Measurements from ENCODE around the gene MYO15B.
A peak's percentile ranks its signal among the peaks of the same experiment; 100 is the strongest.

Gene MYO15B

DNA sequence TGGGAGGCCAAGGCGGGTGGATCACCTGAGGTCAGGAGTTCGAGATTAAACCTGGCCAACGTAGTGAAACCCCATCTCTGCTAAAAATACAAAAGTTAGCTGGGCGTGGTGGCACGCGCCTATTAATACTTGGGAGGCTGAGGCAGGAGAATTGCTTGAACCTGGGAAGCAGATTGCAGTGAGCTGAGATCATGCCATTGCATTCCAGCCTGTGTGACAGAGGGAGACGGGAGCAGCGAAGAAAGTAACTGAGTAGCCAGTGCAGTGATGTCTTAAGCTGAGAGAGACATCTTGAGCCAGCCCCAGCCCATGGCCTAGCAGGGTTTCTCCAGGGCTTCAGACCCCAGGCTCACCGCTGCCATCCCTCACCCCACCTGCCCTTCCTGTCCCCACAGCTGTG, 35.8 kb downstream of the MYO15B start:
- TF ChIP-seq, protein P1, sequence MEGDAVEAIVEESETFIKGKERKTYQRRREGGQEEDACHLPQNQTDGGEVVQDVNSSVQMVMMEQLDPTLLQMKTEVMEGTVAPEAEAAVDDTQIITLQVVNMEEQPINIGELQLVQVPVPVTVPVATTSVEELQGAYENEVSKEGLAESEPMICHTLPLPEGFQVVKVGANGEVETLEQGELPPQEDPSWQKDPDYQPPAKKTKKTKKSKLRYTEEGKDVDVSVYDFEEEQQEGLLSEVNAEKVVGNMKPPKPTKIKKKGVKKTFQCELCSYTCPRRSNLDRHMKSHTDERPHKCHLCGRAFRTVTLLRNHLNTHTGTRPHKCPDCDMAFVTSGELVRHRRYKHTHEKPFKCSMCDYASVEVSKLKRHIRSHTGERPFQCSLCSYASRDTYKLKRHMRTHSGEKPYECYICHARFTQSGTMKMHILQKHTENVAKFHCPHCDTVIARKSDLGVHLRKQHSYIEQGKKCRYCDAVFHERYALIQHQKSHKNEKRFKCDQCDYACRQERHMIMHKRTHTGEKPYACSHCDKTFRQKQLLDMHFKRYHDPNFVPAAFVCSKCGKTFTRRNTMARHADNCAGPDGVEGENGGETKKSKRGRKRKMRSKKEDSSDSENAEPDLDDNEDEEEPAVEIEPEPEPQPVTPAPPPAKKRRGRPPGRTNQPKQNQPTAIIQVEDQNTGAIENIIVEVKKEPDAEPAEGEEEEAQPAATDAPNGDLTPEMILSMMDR (IDR thresholded peaks at IDR 0.05; ENCODE audit: low read depth, low read length, missing control alignments) = no peak
- Histone ChIP-seq H3K4me3 (ENCODE audit: low read depth, low read length) (no peak overlapping the region), H3K27me3 (replicated peaks) (no peaks in the 10 kb centered on the region), H3K36me3 (replicated peaks) (no peaks in the 10 kb centered on the region), H3K27ac (no peak overlapping the region)
- in situ Hi-C loops (cut with HindIII; ENCODE audit: low pct_ligation_motif_present, low sequenced_read_pairs) = no loop called here
- peak; percentile 14 for DNase-seq

DNA sequence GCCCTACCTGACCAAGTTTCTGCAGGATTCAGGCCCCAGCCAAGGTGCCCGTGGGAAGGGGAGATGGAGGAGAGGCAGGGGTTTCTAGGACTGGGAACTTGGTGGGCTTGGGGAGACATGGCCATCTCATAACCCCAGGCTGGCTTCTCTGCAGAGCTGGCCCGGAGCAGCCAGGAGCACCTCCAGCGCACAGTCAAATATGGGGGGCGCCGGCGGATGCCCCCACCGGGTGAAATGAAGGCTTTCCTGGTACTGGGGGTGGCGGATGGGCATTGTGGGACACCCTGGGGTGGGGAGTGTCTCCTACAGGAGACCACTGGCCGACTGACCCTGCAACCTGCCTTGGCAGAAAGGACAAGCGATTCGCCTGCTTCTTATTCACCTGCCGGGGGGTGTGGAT, 36.4 kb downstream of the MYO15B start:
- no peak overlapping the region for H3K4me3 ChIP-seq (ENCODE audit: low read depth, low read length)
- in situ Hi-C loops (cut with HindIII; ENCODE audit: low pct_ligation_motif_present, low sequenced_read_pairs) = no loop called here
- no peaks in the 10 kb centered on the region for H3K27me3 ChIP-seq (replicated peaks)
- no peak overlapping the region for H3K27ac ChIP-seq
- no peak for DNase-seq
- no peaks in the 10 kb centered on the region for H3K36me3 ChIP-seq (replicated peaks)
- TF ChIP-seq, protein P1 (IDR thresholded peaks at IDR 0.05; ENCODE audit: low read depth, low read length, missing control alignments) = no peak

DNA sequence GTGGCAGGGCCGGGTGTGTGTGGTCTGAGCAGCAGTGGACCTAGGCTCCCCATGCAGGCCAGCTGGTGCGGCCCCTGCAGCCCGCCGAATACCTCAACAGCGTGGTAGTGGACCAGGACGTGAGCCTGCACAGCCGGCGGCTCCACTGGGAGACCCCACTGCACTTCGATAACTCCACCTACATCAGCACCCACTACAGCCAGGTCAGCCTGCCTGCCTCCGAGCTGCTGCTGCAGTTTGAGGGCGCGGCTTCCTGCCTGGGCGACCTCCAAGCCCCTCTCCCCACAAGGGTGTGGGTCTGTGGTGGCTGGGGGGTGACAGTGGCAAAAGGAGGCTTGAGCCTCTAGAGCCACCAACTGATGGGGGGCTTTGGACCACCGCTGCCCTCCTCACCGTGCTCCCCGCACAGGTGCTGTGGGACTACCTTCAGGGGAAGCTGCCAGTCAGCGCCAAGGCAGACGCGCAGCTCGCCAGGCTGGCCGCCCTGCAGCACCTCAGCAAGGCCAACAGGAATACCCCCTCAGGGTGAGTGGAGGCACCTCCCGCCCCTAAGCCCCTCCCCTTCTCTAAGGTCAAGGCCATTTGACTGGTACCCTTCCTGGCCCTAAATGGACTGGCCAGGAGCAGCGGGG, 37.2 kb downstream of the MYO15B start:
- in situ Hi-C loops (cut with HindIII; ENCODE audit: low pct_ligation_motif_present, low sequenced_read_pairs) = no loop called here
- no peak overlapping the region for H3K4me3 ChIP-seq (ENCODE audit: low read depth, low read length)
- TF ChIP-seq, protein P1 (IDR thresholded peaks at IDR 0.05; ENCODE audit: low read depth, low read length, missing control alignments) = no peak
- DNase-seq = no peak
- H3K27ac ChIP-seq = no peak overlapping the region
- no peaks in the 10 kb centered on the region for H3K36me3 ChIP-seq (replicated peaks)
- H3K27me3 ChIP-seq (replicated peaks) = no peaks in the 10 kb centered on the region

DNA sequence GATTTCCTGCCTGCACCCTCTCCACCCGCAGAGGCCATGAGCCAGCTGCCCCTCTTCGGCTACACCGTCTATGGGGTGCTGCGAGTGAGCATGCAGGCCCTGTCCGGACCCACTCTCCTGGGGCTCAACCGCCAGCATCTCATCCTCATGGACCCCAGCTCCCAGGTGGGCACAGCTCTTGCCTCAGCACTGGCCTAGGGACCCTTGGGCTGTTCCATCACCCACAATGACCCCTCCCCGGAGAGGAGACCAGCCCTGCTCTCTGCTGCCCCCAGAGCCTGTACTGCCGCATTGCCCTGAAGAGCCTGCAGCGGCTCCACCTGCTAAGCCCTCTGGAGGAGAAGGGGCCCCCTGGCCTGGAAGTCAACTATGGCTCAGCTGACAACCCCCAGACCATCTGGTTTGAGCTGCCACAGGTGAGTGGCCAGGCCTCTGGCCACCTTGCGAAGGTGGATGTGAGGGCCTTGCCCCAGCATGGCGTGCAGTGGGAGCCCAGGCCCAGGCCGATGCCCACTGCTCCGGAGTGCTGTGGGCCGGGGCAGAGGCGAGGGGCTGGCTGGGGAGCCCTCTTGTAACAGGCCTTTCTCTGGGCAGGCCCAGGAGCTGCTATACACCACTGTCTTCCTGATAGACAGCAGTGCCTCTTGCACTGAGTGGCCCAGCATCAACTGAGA, 38.4 kb downstream of the MYO15B start:
- TF ChIP-seq, protein P1 (IDR thresholded peaks at IDR 0.05; ENCODE audit: low read depth, low read length, missing control alignments) = peak; percentile 91
- Histone ChIP-seq H3K4me3 (ENCODE audit: low read depth, low read length) (no peak overlapping the region), H3K27me3 (replicated peaks) (no peaks in the 10 kb centered on the region), H3K27ac (no peak overlapping the region), H3K36me3 (replicated peaks) (no peaks in the 10 kb centered on the region)
- no peak for DNase-seq
- in situ Hi-C loops (cut with HindIII; ENCODE audit: low pct_ligation_motif_present, low sequenced_read_pairs) = no loop called here

DNA sequence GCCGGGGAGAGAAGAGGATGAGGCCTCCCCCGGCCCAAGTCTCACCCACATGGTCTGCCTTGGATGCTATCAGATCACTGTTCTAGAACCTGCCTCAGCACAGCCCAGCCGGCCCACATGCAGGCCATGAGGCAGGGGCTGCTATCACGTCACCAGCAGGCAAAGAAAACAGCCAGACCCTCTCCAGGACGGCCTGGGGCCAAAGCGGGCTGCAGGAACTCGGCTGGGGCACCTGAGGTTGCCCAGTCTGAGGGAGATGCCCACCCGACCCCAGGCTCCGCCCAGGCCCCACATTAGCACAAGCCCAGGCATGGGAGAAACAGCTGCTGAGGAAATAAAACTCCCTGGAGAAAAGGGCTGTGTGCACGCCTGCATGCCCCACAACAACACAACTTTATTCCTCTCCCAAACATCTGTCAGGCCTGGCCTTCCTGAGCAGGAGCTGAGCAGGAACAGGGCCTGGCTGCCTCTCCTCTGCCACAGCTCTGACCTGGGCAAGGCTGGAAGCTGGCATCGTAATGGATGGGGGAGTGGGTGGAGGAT, 39.0 kb downstream of the MYO15B start:
- no peak for DNase-seq
- in situ Hi-C loops (cut with HindIII; ENCODE audit: low pct_ligation_motif_present, low sequenced_read_pairs) = no loop called here
- H3K27ac ChIP-seq = no peak overlapping the region
- H3K36me3 ChIP-seq (replicated peaks) = no peaks in the 10 kb centered on the region
- no peak overlapping the region for H3K4me3 ChIP-seq (ENCODE audit: low read depth, low read length)
- TF ChIP-seq, protein P1 (IDR thresholded peaks at IDR 0.05; ENCODE audit: low read depth, low read length, missing control alignments) = no peak
- H3K27me3 ChIP-seq (replicated peaks) = no peaks in the 10 kb centered on the region
